ENCODE measurements around the gene FAM53A. TPM values are rescaled to one million over a fixed set of nuclear protein-coding genes. Genes with fewer than 3 reads are reported as not detected.

The FAM53A gene
- total and polyA plus RNA-seq, 4 donors = 0.44 to 2.2 (median 0.97) TPM

DNA sequence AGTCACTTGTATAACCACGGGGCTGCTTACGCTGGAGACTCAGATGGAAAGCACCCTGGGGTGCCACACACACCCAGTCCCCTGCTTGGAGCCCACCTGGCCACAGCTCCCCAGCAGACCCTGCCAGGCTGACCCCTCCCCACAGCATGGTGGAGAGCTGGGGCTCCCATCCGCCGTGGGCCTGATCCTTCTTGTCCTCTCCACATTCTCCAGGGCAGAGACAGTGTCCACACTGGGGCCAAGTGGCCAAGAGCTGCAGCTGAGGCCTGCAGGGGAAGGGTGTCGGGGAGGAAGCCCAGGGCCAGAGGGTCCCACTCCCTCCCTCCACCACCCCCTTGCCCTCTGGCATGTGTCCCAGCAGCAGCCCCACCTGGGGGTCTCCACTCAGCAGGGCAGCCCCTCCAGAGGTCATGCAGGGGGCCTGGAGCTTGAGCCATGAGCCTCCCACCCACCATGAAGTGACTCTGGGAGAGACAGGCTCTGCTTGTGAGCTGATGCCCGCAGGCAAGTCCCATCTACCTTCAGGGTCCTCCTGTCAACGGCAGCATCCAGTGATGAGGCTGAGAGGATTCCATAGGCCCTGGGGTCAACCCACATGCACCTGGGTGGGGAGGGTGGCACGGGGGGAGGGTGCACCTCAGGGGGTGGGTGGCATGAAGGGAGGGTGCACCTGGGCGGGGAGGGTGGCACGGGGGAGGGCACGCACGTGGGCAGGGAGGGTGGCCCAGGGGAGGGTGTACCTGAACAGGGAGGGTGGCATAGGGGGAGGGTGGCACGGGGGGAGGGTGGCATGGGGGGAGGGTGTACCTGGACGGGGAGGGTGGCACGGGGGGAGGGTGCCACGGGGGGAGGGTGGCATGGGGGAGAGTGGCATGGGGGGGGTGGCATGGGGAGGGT lies 56.4 kb downstream of the FAM53A start:
- Histone ChIP-seq H3K4me1 (ENCODE audit: control insufficient read depth in 4 of 4, insufficient read depth in 4 of 4, low read length in 3 of 4) (no peaks in the 10 kb centered on the region), H3K9me3 (ENCODE audit: control insufficient read depth in 4 of 4, low read length in 3 of 4) (no peaks in the 10 kb centered on the region), H3K36me3 (ENCODE audit: control insufficient read depth in 4 of 4, insufficient read depth in 3 of 4, low read depth in 1 of 4, low read length in 3 of 4) (no peaks in the 10 kb centered on the region), H3K27ac (ENCODE audit: low read depth in 1 of 2, low read length in 2 of 2) (no peak overlapping the region), H3K27me3 (ENCODE audit: control insufficient read depth in 4 of 4, insufficient read depth in 4 of 4, low read length in 3 of 4) (no peaks in the 10 kb centered on the region), H3K9ac (ENCODE audit: low read depth in 1 of 2, low read length in 2 of 2) (no peak overlapping the region), H3K4me3 (ENCODE audit: low read depth in 1 of 3, low read length in 3 of 3) (no peak overlapping the region)
- 91% methylated on average over 16 of the region's 16 CpGs for WGBS
- no peak for TF ChIP-seq SP1 (IDR thresholded peaks at IDR 0.05)
- no peak for TF ChIP-seq RXRA (IDR thresholded peaks at IDR 0.05)
- no peak for DNase-seq (ENCODE audit: low spot score)

DNA sequence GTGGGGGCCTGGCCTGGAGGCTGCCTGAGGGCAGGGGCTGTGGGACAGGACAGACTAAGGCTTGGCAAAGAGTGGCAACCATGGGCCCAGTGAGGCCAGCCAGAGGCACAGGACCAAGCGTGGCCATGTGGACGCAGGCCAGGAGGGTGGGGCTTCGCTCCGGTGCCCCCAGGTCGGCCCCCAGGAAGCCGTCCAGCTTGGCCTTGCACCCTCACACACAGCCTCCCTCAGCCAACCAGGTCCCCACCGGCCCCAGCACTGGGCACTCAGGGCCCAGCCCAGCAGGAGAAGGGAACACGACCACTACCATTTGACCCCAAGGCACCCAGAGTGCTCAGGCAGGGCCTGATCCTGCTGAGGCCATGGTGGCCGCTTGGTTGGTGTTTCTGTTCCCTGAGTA lies 57.2 kb downstream of the FAM53A start:
- Histone ChIP-seq H3K9ac (ENCODE audit: low read depth in 1 of 2, low read length in 2 of 2) (no peak overlapping the region), H3K36me3 (ENCODE audit: control insufficient read depth in 4 of 4, insufficient read depth in 3 of 4, low read depth in 1 of 4, low read length in 3 of 4) (no peaks in the 10 kb centered on the region), H3K9me3 (ENCODE audit: control insufficient read depth in 4 of 4, low read length in 3 of 4) (no peaks in the 10 kb centered on the region), H3K27ac (ENCODE audit: low read depth in 1 of 2, low read length in 2 of 2) (no peak overlapping the region), H3K4me1 (ENCODE audit: control insufficient read depth in 4 of 4, insufficient read depth in 4 of 4, low read length in 3 of 4) (no peaks in the 10 kb centered on the region), H3K27me3 (ENCODE audit: control insufficient read depth in 4 of 4, insufficient read depth in 4 of 4, low read length in 3 of 4) (no peaks in the 10 kb centered on the region), H3K4me3 (ENCODE audit: low read depth in 1 of 3, low read length in 3 of 3) (no peak overlapping the region)
- TF ChIP-seq, protein P1, sequence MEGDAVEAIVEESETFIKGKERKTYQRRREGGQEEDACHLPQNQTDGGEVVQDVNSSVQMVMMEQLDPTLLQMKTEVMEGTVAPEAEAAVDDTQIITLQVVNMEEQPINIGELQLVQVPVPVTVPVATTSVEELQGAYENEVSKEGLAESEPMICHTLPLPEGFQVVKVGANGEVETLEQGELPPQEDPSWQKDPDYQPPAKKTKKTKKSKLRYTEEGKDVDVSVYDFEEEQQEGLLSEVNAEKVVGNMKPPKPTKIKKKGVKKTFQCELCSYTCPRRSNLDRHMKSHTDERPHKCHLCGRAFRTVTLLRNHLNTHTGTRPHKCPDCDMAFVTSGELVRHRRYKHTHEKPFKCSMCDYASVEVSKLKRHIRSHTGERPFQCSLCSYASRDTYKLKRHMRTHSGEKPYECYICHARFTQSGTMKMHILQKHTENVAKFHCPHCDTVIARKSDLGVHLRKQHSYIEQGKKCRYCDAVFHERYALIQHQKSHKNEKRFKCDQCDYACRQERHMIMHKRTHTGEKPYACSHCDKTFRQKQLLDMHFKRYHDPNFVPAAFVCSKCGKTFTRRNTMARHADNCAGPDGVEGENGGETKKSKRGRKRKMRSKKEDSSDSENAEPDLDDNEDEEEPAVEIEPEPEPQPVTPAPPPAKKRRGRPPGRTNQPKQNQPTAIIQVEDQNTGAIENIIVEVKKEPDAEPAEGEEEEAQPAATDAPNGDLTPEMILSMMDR (IDR thresholded peaks at IDR 0.05; ENCODE audit: low read depth, low read length, missing input control) = no peak
- TF ChIP-seq SP1 (IDR thresholded peaks at IDR 0.05) (no peak), TAF1 (conservative IDR thresholded peaks at IDR 0.05) (no peak), NR2F2 (IDR thresholded peaks at IDR 0.05) (no peak), YY1 (IDR thresholded peaks at IDR 0.05) (no peak), GABPA (IDR thresholded peaks at IDR 0.05 in 1 of 2, conservative IDR thresholded peaks at IDR 0.05 in 1 of 2) (no peak), RAD21 (IDR thresholded peaks at IDR 0.05) (no peak)
- TF ChIP-seq, protein P2, sequence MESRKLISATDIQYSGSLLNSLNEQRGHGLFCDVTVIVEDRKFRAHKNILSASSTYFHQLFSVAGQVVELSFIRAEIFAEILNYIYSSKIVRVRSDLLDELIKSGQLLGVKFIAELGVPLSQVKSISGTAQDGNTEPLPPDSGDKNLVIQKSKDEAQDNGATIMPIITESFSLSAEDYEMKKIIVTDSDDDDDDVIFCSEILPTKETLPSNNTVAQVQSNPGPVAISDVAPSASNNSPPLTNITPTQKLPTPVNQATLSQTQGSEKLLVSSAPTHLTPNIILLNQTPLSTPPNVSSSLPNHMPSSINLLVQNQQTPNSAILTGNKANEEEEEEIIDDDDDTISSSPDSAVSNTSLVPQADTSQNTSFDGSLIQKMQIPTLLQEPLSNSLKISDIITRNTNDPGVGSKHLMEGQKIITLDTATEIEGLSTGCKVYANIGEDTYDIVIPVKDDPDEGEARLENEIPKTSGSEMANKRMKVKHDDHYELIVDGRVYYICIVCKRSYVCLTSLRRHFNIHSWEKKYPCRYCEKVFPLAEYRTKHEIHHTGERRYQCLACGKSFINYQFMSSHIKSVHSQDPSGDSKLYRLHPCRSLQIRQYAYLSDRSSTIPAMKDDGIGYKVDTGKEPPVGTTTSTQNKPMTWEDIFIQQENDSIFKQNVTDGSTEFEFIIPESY (IDR thresholded peaks at IDR 0.05) = no peak
- TF ChIP-seq, protein P3, sequence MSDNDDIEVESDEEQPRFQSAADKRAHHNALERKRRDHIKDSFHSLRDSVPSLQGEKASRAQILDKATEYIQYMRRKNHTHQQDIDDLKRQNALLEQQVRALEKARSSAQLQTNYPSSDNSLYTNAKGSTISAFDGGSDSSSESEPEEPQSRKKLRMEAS (IDR thresholded peaks at IDR 0.05) = no peak
- no peak for DNase-seq (ENCODE audit: low spot score)
- WGBS = 89% methylated on average over 9 of the region's 9 CpGs

DNA sequence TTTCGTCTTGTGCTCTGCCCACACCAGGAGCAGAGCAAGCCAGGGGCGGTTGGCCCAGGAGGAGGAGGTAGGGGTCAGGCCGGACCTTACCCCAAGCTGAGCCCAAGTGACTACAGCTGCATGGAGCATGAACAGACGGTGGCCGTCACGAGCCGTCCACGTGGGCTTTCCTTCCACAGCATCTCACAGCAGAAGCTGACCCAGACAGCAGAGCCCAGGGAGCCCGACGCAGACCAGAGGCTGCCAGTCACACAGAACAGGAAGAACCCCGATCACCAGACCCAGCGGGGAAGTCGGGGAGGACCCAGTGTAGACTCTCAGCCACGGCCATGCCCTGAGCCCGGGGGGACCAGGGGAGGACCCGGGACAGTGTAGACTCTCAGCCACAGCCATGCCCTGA lies 58.0 kb downstream of the FAM53A start:
- no peak overlapping the region for H3K4me3 ChIP-seq (ENCODE audit: low read depth in 1 of 3, low read length in 3 of 3)
- no peaks in the 10 kb centered on the region for H3K4me1 ChIP-seq (ENCODE audit: control insufficient read depth in 4 of 4, insufficient read depth in 4 of 4, low read length in 3 of 4)
- WGBS = 81% methylated on average over 16 of the region's 16 CpGs
- no peaks in the 10 kb centered on the region for H3K9me3 ChIP-seq (ENCODE audit: control insufficient read depth in 4 of 4, low read length in 3 of 4)
- TF ChIP-seq FOXA2 (IDR thresholded peaks at IDR 0.05) = no peak
- TF ChIP-seq SP1 (IDR thresholded peaks at IDR 0.05) = no peak
- no peak for TF ChIP-seq RAD21 (IDR thresholded peaks at IDR 0.05)
- TF ChIP-seq, protein P1 (IDR thresholded peaks at IDR 0.05; ENCODE audit: low read depth, low read length, missing input control) = no peak
- TF ChIP-seq, protein P2 (IDR thresholded peaks at IDR 0.05) = no peak
- no peak for TF ChIP-seq HNF4G (IDR thresholded peaks at IDR 0.05)
- TF ChIP-seq, protein P3 (IDR thresholded peaks at IDR 0.05) = no peak
- TF ChIP-seq FOXA1 (IDR thresholded peaks at IDR 0.05) = no peak
- no peak for TF ChIP-seq GABPA (IDR thresholded peaks at IDR 0.05 in 1 of 2, conservative IDR thresholded peaks at IDR 0.05 in 1 of 2)
- TF ChIP-seq, protein P4, sequence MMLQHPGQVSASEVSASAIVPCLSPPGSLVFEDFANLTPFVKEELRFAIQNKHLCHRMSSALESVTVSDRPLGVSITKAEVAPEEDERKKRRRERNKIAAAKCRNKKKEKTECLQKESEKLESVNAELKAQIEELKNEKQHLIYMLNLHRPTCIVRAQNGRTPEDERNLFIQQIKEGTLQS (IDR thresholded peaks at IDR 0.05) = no peak
- no peak overlapping the region for H3K27ac ChIP-seq (ENCODE audit: low read depth in 1 of 2, low read length in 2 of 2)
- no peaks in the 10 kb centered on the region for H3K36me3 ChIP-seq (ENCODE audit: control insufficient read depth in 4 of 4, insufficient read depth in 3 of 4, low read depth in 1 of 4, low read length in 3 of 4)
- no peaks in the 10 kb centered on the region for H3K27me3 ChIP-seq (ENCODE audit: control insufficient read depth in 4 of 4, insufficient read depth in 4 of 4, low read length in 3 of 4)
- H3K9ac ChIP-seq (ENCODE audit: low read depth in 1 of 2, low read length in 2 of 2) = no peak overlapping the region
- DNase-seq (ENCODE audit: low spot score) = no peak
